ENCODE data around the gene ARHGAP32. TPM values are rescaled to one million over a fixed set of nuclear protein-coding genes. Genes with fewer than 3 reads are reported as not detected.

The ARHGAP32 gene
- polyA plus RNA-seq, 1 of the 3 experiments (the other 2 are of a cell fraction), result 4.8 TPM

DNA sequence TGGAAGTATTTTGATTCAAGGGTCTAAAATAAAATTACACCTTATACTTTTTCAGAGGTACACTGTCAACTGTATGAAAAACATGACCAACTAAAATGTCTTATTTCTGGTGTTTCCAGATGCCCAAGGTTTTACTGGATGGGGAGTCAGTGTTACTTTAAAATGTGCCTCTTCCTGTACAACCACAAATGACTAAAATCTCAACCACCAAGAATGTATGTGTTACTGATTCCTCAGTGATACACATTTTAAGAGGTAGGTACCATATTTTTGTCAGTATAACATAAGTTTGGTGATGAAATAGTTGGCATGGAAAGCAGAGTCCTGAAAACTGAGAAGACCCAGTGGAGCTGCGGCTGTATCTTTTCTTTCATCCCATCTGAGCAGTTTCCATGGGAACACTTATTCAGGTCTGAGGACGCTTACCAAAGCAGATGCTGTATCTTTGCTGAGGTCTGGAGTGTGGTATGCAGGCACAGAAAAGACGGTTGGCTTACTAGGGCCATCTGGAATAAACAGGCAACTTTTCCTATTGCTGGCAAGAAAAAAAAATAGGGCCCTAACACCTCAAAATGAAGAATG lies 228.3 kb downstream of the ARHGAP32 start:
- Histone ChIP-seq H3K27me3 (ENCODE audit: insufficient read depth) (no peaks in the 10 kb centered on the region), H4K20me1 (ENCODE audit: insufficient read depth) (no peaks in the 10 kb centered on the region), H3F3A (replicated peaks; ENCODE audit: insufficient read depth) (no peaks in the 10 kb centered on the region), H3K27ac (ENCODE audit: low read depth in 2 of 2, low read length in 1 of 2) (no peak overlapping the region), H3K36me3 (replicated peaks in 1 of 2; ENCODE audit: control insufficient read depth in 1 of 2, insufficient read depth in 2 of 2, low read length in 1 of 2) (peaks cover 4 to 9% of the 10 kb centered on the region in 2 experiments), H3K9ac (no peak overlapping the region), H3K4me3 (ENCODE audit: low read depth in 2 of 2, low read length in 1 of 2) (no peak overlapping the region), H3K79me2 (ENCODE audit: insufficient read depth) (no peaks in the 10 kb centered on the region), H3K9me3 (no peaks in the 10 kb centered on the region), H3K4me2 (no peak overlapping the region), H2AFZ (ENCODE audit: low read depth) (no peak overlapping the region), H3K9me2 (no peaks in the 10 kb centered on the region), H3K4me1 (ENCODE audit: control insufficient read depth in 1 of 2, insufficient read depth in 2 of 2, low read depth in 1 of 2, low read length in 1 of 2) (peaks cover 0 to 6% of the 10 kb centered on the region in 2 experiments; a peak in 2 of 4 replicates)
- POLR2A ChIA-PET, result no interaction called here
- WGBS (ENCODE audit: low lambda C conversion rate), result 57% methylated on average over 3 of the region's 3 CpGs
- CTCF ChIA-PET, result interaction anchor here (1.3 to 34.0 kb wide), 2 partner anchors 8 to 74 kb away, joined by 5 to 872 read pairs; partner anchors contain the start of gene KCNJ5
- DNase-seq, result peak; percentile 53
- TF ChIP-seq, protein P1, sequence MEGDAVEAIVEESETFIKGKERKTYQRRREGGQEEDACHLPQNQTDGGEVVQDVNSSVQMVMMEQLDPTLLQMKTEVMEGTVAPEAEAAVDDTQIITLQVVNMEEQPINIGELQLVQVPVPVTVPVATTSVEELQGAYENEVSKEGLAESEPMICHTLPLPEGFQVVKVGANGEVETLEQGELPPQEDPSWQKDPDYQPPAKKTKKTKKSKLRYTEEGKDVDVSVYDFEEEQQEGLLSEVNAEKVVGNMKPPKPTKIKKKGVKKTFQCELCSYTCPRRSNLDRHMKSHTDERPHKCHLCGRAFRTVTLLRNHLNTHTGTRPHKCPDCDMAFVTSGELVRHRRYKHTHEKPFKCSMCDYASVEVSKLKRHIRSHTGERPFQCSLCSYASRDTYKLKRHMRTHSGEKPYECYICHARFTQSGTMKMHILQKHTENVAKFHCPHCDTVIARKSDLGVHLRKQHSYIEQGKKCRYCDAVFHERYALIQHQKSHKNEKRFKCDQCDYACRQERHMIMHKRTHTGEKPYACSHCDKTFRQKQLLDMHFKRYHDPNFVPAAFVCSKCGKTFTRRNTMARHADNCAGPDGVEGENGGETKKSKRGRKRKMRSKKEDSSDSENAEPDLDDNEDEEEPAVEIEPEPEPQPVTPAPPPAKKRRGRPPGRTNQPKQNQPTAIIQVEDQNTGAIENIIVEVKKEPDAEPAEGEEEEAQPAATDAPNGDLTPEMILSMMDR (IDR thresholded peaks at IDR 0.05), result no peak
- no peak for TF ChIP-seq RFX5 (IDR thresholded peaks at IDR 0.05; ENCODE audit: low read length)
- no peak for TF ChIP-seq EZH2phosphoT487 (IDR thresholded peaks at IDR 0.05; ENCODE audit: borderline replicate concordance, low read depth)
- no peak for TF ChIP-seq NFIC (IDR thresholded peaks at IDR 0.05; ENCODE audit: borderline replicate concordance)
- no peak for TF ChIP-seq USF2 (IDR thresholded peaks at IDR 0.05; ENCODE audit: borderline replicate concordance, low read depth, low read length)
- no peak for TF ChIP-seq CHD2 (IDR thresholded peaks at IDR 0.05; ENCODE audit: low read length, partially characterized antibody)
- no peak for TF ChIP-seq SMC3 (IDR thresholded peaks at IDR 0.05; ENCODE audit: low read depth, low read length)
- TF ChIP-seq SIN3A (IDR thresholded peaks at IDR 0.05; ENCODE audit: borderline replicate concordance, low read depth, low read length), result no peak
- no peak for TF ChIP-seq USF1 (IDR thresholded peaks at IDR 0.05; ENCODE audit: borderline replicate concordance, low read depth)
- no peak for TF ChIP-seq FOXJ3 (CRISPR knock-in tag; IDR thresholded peaks at IDR 0.05)
- TF ChIP-seq, protein P2, sequence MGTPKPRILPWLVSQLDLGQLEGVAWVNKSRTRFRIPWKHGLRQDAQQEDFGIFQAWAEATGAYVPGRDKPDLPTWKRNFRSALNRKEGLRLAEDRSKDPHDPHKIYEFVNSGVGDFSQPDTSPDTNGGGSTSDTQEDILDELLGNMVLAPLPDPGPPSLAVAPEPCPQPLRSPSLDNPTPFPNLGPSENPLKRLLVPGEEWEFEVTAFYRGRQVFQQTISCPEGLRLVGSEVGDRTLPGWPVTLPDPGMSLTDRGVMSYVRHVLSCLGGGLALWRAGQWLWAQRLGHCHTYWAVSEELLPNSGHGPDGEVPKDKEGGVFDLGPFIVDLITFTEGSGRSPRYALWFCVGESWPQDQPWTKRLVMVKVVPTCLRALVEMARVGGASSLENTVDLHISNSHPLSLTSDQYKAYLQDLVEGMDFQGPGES (IDR thresholded peaks at IDR 0.05; ENCODE audit: low read depth, low read length), result no peak
- no peak for TF ChIP-seq YY1 (IDR thresholded peaks at IDR 0.05; ENCODE audit: low read depth)
- TF ChIP-seq, protein P3, sequence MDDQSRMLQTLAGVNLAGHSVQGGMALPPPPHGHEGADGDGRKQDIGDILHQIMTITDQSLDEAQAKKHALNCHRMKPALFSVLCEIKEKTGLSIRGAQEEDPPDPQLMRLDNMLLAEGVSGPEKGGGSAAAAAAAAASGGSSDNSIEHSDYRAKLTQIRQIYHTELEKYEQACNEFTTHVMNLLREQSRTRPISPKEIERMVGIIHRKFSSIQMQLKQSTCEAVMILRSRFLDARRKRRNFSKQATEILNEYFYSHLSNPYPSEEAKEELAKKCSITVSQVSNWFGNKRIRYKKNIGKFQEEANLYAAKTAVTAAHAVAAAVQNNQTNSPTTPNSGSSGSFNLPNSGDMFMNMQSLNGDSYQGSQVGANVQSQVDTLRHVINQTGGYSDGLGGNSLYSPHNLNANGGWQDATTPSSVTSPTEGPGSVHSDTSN (IDR thresholded peaks at IDR 0.05), result no peak
- TF ChIP-seq RXRA (IDR thresholded peaks at IDR 0.05; ENCODE audit: borderline replicate concordance, low read depth), result no peak
- no peak for TF ChIP-seq ELF1 (IDR thresholded peaks at IDR 0.05)
- no peak for TF ChIP-seq FOXM1 (IDR thresholded peaks at IDR 0.05; ENCODE audit: low read depth)
- no peak for TF ChIP-seq GATA2 (CRISPR knock-in tag; IDR thresholded peaks at IDR 0.05)
